ENCODE results near the gene RC3H1. TPM values are rescaled to one million over a fixed set of nuclear protein-coding genes. Genes with fewer than 3 reads are reported as not detected.

The RC3H1 gene
- total and polyA plus RNA-seq, 2 experiments from 2014 or later, result 6.8 to 24.5 TPM

DNA sequence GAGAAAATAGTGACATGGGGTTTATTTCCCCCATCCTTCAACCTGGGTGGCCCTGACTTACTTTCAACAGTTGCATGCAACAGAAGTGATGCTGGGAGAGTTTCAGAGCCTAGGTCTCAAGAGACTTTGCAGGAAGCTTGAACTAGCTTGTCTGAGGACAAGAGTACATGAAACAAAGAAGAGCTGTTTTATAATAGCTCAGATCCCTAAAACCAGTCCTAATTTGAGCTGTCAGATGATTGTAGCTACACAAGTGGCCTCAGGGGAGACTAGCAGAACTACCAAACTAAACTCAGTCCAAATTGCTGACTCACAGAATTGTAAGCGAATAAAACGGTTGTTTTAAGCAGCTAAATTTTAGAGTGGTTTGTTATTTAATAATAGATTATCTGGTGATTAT lies 17.1 kb downstream of the RC3H1 start:
- no peak overlapping the region for H3K4me2 ChIP-seq
- H3F3A ChIP-seq (replicated peaks; ENCODE audit: low read depth), result no peaks in the 10 kb centered on the region
- no peak overlapping the region for H3K4me3 ChIP-seq
- H3K9me2 ChIP-seq (ENCODE audit: insufficient read depth), result no peaks in the 10 kb centered on the region
- H3K27ac ChIP-seq (ENCODE audit: low read depth), result no peak overlapping the region
- Mint-ChIP-seq H3K4me3 (no peak overlapping the region), H3K27me3 (ENCODE audit: insufficient read depth, low read depth, poor library complexity) (peaks cover 2% of the 10 kb centered on the region), H3K27ac (no peak overlapping the region), H3K9me3 (no peaks in the 10 kb centered on the region), H3K36me3 (ENCODE audit: low read depth) (peaks cover 16% of the 10 kb centered on the region), H3K4me1 (peaks cover 21% of the 10 kb centered on the region; the same call in 2 of the 3 replicates)
- H2AFZ ChIP-seq, result no peak overlapping the region
- H3K4me1 ChIP-seq (ENCODE audit: insufficient read depth), result 0 out of 2 replicates have a peak, but pooled peaks cover 11% of the 10 kb centered on the region
- peaks cover 95% of the 10 kb centered on the region for H3K79me2 ChIP-seq (replicated peaks; ENCODE audit: insufficient read depth)
- no peaks in the 10 kb centered on the region for H3K36me3 ChIP-seq (ENCODE audit: insufficient read depth)
- ATAC-seq (no peak), DNase-seq (ENCODE audit: low spot score) (no peak)
- H3K27me3 ChIP-seq (ENCODE audit: insufficient read depth), result no peaks in the 10 kb centered on the region
- TF ChIP-seq POLR2AphosphoS5 (IDR thresholded peaks at IDR 0.05; ENCODE audit: low read depth), result no peak
- TF ChIP-seq ZNF114 (CRISPR knock-in tag; IDR thresholded peaks at IDR 0.05), result no peak
- TF ChIP-seq, protein P1, sequence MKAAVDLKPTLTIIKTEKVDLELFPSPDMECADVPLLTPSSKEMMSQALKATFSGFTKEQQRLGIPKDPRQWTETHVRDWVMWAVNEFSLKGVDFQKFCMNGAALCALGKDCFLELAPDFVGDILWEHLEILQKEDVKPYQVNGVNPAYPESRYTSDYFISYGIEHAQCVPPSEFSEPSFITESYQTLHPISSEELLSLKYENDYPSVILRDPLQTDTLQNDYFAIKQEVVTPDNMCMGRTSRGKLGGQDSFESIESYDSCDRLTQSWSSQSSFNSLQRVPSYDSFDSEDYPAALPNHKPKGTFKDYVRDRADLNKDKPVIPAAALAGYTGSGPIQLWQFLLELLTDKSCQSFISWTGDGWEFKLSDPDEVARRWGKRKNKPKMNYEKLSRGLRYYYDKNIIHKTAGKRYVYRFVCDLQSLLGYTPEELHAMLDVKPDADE (IDR thresholded peaks at IDR 0.05), result no peak
- no peak for TF ChIP-seq EZH2 (IDR thresholded peaks at IDR 0.05; ENCODE audit: low read depth, unreplicated experiment)
- no peak for TF ChIP-seq JUNB (IDR thresholded peaks at IDR 0.05; ENCODE audit: unreplicated experiment)
- no peak for TF ChIP-seq ZNF331 (CRISPR knock-in tag; IDR thresholded peaks at IDR 0.05; ENCODE audit: low read depth)
- TF ChIP-seq STAT1 (IDR thresholded peaks at IDR 0.05; ENCODE audit: unreplicated experiment), result no peak
- TF ChIP-seq, protein P2, sequence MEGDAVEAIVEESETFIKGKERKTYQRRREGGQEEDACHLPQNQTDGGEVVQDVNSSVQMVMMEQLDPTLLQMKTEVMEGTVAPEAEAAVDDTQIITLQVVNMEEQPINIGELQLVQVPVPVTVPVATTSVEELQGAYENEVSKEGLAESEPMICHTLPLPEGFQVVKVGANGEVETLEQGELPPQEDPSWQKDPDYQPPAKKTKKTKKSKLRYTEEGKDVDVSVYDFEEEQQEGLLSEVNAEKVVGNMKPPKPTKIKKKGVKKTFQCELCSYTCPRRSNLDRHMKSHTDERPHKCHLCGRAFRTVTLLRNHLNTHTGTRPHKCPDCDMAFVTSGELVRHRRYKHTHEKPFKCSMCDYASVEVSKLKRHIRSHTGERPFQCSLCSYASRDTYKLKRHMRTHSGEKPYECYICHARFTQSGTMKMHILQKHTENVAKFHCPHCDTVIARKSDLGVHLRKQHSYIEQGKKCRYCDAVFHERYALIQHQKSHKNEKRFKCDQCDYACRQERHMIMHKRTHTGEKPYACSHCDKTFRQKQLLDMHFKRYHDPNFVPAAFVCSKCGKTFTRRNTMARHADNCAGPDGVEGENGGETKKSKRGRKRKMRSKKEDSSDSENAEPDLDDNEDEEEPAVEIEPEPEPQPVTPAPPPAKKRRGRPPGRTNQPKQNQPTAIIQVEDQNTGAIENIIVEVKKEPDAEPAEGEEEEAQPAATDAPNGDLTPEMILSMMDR (conservative IDR thresholded peaks at IDR 0.05; ENCODE audit: low read depth in 2 of 2), result no peak
- TF ChIP-seq EZH2phosphoT487 (IDR thresholded peaks at IDR 0.05; ENCODE audit: unreplicated experiment), result no peak
- TF ChIP-seq, protein P3, sequence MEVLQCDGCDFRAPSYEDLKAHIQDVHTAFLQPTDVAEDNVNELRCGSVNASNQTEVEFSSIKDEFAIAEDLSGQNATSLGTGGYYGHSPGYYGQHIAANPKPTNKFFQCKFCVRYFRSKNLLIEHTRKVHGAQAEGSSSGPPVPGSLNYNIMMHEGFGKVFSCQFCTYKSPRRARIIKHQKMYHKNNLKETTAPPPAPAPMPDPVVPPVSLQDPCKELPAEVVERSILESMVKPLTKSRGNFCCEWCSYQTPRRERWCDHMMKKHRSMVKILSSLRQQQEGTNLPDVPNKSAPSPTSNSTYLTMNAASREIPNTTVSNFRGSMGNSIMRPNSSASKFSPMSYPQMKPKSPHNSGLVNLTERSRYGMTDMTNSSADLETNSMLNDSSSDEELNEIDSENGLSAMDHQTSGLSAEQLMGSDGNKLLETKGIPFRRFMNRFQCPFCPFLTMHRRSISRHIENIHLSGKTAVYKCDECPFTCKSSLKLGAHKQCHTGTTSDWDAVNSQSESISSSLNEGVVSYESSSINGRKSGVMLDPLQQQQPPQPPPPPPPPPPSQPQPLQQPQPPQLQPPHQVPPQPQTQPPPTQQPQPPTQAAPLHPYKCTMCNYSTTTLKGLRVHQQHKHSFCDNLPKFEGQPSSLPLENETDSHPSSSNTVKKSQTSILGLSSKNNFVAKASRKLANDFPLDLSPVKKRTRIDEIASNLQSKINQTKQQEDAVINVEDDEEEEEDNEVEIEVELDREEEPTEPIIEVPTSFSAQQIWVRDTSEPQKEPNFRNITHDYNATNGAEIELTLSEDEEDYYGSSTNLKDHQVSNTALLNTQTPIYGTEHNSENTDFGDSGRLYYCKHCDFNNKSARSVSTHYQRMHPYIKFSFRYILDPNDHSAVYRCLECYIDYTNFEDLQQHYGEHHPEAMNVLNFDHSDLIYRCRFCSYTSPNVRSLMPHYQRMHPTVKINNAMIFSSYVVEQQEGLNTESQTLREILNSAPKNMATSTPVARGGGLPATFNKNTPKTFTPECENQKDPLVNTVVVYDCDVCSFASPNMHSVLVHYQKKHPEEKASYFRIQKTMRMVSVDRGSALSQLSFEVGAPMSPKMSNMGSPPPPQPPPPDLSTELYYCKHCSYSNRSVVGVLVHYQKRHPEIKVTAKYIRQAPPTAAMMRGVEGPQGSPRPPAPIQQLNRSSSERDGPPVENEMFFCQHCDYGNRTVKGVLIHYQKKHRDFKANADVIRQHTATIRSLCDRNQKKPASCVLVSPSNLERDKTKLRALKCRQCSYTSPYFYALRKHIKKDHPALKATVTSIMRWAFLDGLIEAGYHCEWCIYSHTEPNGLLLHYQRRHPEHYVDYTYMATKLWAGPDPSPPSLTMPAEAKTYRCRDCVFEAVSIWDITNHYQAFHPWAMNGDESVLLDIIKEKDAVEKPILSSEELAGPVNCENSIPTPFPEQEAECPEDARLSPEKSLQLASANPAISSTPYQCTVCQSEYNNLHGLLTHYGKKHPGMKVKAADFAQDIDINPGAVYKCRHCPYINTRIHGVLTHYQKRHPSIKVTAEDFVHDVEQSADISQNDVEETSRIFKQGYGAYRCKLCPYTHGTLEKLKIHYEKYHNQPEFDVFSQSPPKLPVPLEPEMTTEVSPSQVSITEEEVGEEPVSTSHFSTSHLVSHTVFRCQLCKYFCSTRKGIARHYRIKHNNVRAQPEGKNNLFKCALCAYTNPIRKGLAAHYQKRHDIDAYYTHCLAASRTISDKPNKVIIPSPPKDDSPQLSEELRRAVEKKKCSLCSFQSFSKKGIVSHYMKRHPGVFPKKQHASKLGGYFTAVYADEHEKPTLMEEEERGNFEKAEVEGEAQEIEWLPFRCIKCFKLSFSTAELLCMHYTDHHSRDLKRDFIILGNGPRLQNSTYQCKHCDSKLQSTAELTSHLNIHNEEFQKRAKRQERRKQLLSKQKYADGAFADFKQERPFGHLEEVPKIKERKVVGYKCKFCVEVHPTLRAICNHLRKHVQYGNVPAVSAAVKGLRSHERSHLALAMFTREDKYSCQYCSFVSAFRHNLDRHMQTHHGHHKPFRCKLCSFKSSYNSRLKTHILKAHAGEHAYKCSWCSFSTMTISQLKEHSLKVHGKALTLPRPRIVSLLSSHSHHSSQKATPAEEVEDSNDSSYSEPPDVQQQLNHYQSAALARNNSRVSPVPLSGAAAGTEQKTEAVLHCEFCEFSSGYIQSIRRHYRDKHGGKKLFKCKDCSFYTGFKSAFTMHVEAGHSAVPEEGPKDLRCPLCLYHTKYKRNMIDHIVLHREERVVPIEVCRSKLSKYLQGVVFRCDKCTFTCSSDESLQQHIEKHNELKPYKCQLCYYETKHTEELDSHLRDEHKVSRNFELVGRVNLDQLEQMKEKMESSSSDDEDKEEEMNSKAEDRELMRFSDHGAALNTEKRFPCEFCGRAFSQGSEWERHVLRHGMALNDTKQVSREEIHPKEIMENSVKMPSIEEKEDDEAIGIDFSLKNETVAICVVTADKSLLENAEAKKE (CRISPR knock-in tag; IDR thresholded peaks at IDR 0.05), result no peak
- no peak for TF ChIP-seq NANOG (IDR thresholded peaks at IDR 0.05; ENCODE audit: borderline replicate concordance)
- TF ChIP-seq, protein P4, sequence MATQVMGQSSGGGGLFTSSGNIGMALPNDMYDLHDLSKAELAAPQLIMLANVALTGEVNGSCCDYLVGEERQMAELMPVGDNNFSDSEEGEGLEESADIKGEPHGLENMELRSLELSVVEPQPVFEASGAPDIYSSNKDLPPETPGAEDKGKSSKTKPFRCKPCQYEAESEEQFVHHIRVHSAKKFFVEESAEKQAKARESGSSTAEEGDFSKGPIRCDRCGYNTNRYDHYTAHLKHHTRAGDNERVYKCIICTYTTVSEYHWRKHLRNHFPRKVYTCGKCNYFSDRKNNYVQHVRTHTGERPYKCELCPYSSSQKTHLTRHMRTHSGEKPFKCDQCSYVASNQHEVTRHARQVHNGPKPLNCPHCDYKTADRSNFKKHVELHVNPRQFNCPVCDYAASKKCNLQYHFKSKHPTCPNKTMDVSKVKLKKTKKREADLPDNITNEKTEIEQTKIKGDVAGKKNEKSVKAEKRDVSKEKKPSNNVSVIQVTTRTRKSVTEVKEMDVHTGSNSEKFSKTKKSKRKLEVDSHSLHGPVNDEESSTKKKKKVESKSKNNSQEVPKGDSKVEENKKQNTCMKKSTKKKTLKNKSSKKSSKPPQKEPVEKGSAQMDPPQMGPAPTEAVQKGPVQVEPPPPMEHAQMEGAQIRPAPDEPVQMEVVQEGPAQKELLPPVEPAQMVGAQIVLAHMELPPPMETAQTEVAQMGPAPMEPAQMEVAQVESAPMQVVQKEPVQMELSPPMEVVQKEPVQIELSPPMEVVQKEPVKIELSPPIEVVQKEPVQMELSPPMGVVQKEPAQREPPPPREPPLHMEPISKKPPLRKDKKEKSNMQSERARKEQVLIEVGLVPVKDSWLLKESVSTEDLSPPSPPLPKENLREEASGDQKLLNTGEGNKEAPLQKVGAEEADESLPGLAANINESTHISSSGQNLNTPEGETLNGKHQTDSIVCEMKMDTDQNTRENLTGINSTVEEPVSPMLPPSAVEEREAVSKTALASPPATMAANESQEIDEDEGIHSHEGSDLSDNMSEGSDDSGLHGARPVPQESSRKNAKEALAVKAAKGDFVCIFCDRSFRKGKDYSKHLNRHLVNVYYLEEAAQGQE (IDR thresholded peaks at IDR 0.05; ENCODE audit: unreplicated experiment), result no peak
- TF ChIP-seq CREB1 (CRISPR knock-in tag; IDR thresholded peaks at IDR 0.05; ENCODE audit: low read depth), result no peak
- peaks cover 35% of the 10 kb centered on the region for H4K20me1 ChIP-seq (replicated peaks; ENCODE audit: insufficient read depth)

Measured in GM23338 (cell line).